OCI-LY7 (cell line): ENCODE measurements around the gene PHF19. TPM values are rescaled to one million over a fixed set of nuclear protein-coding genes. Genes with fewer than 3 reads are reported as not detected.
A peak's percentile ranks its signal among the peaks of the same experiment; 100 is the strongest.

Experiments used
- BruUV-seq: library from RNA; stranded (reverse); fragments of 400-500 nt; replicated peaks from 2 replicates; lab custom pipeline; 2021; lab: Mats Ljungman, UMichigan
- CTCF ChIA-PET: fragments of 300-600 bp; sonication (Branson Sonifier 250); formaldehyde crosslinking; loops from one replicate; lab custom pipeline; 2022; ENCODE audit warnings: antibody characterized with exemption; ENCODE audit not compliant: unreplicated experiment; lab: Charles Lee
- POLR2A ChIA-PET: fragments of 300-600 bp; sonication (Branson Sonifier 250); formaldehyde crosslinking; loops from one replicate; lab custom pipeline; 2022; ENCODE audit warnings: antibody characterized with exemption; lab: Charles Lee
- DNase-seq: peaks from one replicate; pipeline ENCODE4 v3.0.0-alpha.2; 2015; ENCODE audit warnings: low spot score
- H2AFZ ChIP-seq: fragments of 200-600 bp; sonication (generic), shearing (Covaris generic); 2 replicates; pipeline ENCODE4 v1.6.1; 2014; ENCODE audit warnings: mild to moderate bottlenecking, antibody characterized with exemption, low read length, moderate library complexity
- H3K27ac ChIP-seq: fragments of 200-600 bp; sonication (generic); 2 replicates; pipeline ENCODE4 v1.5.1; 2014; ENCODE audit warnings: mixed run types, low read depth, mild to moderate bottlenecking, moderate library complexity, low read length, inconsistent platforms; ENCODE audit not compliant: poor library complexity, severe bottlenecking
- H3K36me3 ChIP-seq: fragments of 200-600 bp; sonication (generic); 2 replicates; pipeline ENCODE4 v1.6.1; 2014; ENCODE audit warnings: mild to moderate bottlenecking, antibody characterized with exemption, low read length, moderate library complexity, mixed read lengths; ENCODE audit not compliant: insufficient read depth
- H3K4me1 ChIP-seq: fragments of 200-600 bp; sonication (generic); 2 replicates; pipeline ENCODE4 v1.5.1; 2014; ENCODE audit warnings: mild to moderate bottlenecking, low read length; ENCODE audit not compliant: insufficient read depth, poor library complexity, severe bottlenecking
- H3K4me2 ChIP-seq: fragments of 200-600 bp; sonication (generic); 2 replicates; pipeline ENCODE4 v1.6.1; 2014; ENCODE audit warnings: mild to moderate bottlenecking, low read length
- H3K4me3 ChIP-seq: fragments of 200-600 bp; sonication (generic); 2 replicates; pipeline ENCODE4 v1.5.1; 2014; ENCODE audit warnings: mild to moderate bottlenecking, low read depth, low read length; ENCODE audit not compliant: poor library complexity, severe bottlenecking
- H3K79me2 ChIP-seq: fragments of 200-600 bp; sonication (generic); 2 replicates; pipeline ENCODE4 v1.6.1; 2016; ENCODE audit warnings: low read depth, mild to moderate bottlenecking, low read length, moderate library complexity, mixed read lengths; ENCODE audit not compliant: insufficient read depth
- H3K9me2 ChIP-seq: fragments of 200-600 bp; sonication (generic); 2 replicates; pipeline ENCODE4 v1.6.1; 2016; ENCODE audit warnings: mild to moderate bottlenecking, low read length, mixed read lengths; ENCODE audit not compliant: insufficient read depth
- H3K9me3 ChIP-seq: fragments of 200-600 bp; sonication (generic); 2 replicates; pipeline ENCODE4 v1.6.1; 2014; ENCODE audit warnings: mild to moderate bottlenecking, mixed run types, low read length, mixed read lengths
- H4K20me1 ChIP-seq: fragments of 200-600 bp; sonication (generic); 2 replicates; pipeline ENCODE4 v1.6.1; 2014; ENCODE audit warnings: mild to moderate bottlenecking, antibody characterized with exemption, low read length, moderate library complexity, mixed read lengths; ENCODE audit not compliant: insufficient read depth
- CTCF ChIP-seq: fragments of 200-600 bp; sonication (generic); conservative IDR thresholded peaks from 2 replicates; pipeline ENCODE4 v1.5.1; 2014; ENCODE audit warnings: mild to moderate bottlenecking, antibody characterized with exemption, low read length, moderate library complexity, mixed read lengths
- EZH2phosphoT487 ChIP-seq: fragments of 200-600 bp; sonication (generic); IDR thresholded peaks from 2 replicates; pipeline ENCODE4 v1.6.1; 2018; ENCODE audit warnings: low read depth, borderline replicate concordance, mild to moderate bottlenecking, mixed run types, antibody characterized with exemption, low read length, moderate library complexity, mixed read lengths
- intact Hi-C: fragments of 100-400 bp; cut with micrococcal nuclease; formaldehyde crosslinking; loops from one replicate; pipeline ENCODE4 v1.10.0; 2022; ENCODE audit not compliant: unreplicated experiment
- total RNA-seq, 2 experiments: library from RNA; depleted of rRNA in 1 of 2; stranded (reverse); fragments of >200 nt in 1 of 2; shearing (Covaris generic) in 1 of 2; gene quantifications; 2 replicates each; pipeline ENCODE4 v1.2.3, GENCODE V29; 2014 to 2022

PHF19 gene
- total RNA-seq, 2 experiments from 2014 or later, result 102 to 214 TPM

GRCh38 chr9:120845255-120845654 is 31.7 kb downstream of the PHF19 start:
- DNase-seq, result no peak
- no peaks in the 10 kb centered on the region for H3K9me3 ChIP-seq
- H3K4me2 ChIP-seq, result no peak overlapping the region
- ChIA-PET CTCF (no interaction called here), POLR2A (interaction anchor here (1.2 kb wide), 1 partner anchor 9 kb away, joined by 3 read pairs; no protein-coding TSS in a partner anchor)
- no peaks in the 10 kb centered on the region for H3K9me2 ChIP-seq
- no peak overlapping the region for H2AFZ ChIP-seq
- peaks cover 29% of the 10 kb centered on the region for H3K4me1 ChIP-seq
- H3K79me2 ChIP-seq, result peaks cover 38% of the 10 kb centered on the region; the same call in 1 of the 2 replicates
- no TSS peak for BruUV-seq
- no peak for TF ChIP-seq EZH2phosphoT487
- no peak for TF ChIP-seq CTCF
- H4K20me1 ChIP-seq, result no peaks in the 10 kb centered on the region
- intact Hi-C loops, result no loop called here
- H3K4me3 ChIP-seq, result no peak overlapping the region
- H3K36me3 ChIP-seq, result peaks cover 21% of the 10 kb centered on the region
- H3K27ac ChIP-seq, result no peak overlapping the region

- Histone ChIP-seq H3K9me2 (no peaks in the 10 kb centered on the region), H3K36me3 (peaks cover 37% of the 10 kb centered on the region), H3K4me1 (peaks cover 35% of the 10 kb centered on the region), H3K9me3 (no peaks in the 10 kb centered on the region), H3K4me2 (peak within 1 kb of the TSS; percentile 89), H3K4me3 (peak within 1 kb of the TSS; percentile 93), H2AFZ (peak within 1 kb of the TSS; percentile 85), H3K79me2 (peaks cover 51% of the 10 kb centered on the region; the same call in 1 of the 2 replicates), H3K27ac (peak within 1 kb of the TSS; percentile 59), H4K20me1 (no peaks in the 10 kb centered on the region)
- TF ChIP-seq EZH2phosphoT487 (no peak), CTCF (0 out of 2 replicates have a peak, but pooled peaks have one; percentile 22)
- DNase-seq, result peak; percentile 98
- ChIA-PET CTCF (no interaction called here), POLR2A (interaction anchor here (0.7 to 1.0 kb wide), 5 partner anchors 15 to 52 kb away, joined by 3 to 5 read pairs (median 4); no protein-coding TSS in a partner anchor)
- intact Hi-C loops, result loop anchor here (1.0 kb wide), 1 partner anchor 25 kb away; no protein-coding TSS in a partner anchor
- no TSS peak for BruUV-seq
Measured at GRCh38 chr9:120842685-120843485, 34.1 kb downstream of the PHF19 start, which contains the start of gene PSMD5. TSS of gene PSMD5 (minus strand) at chr9:120842922. CDS start at chr9:120842909, 13 bp downstream.
